SK-N-SH (cell line): ENCODE measurements around the gene RPS6KC1. TPM values are rescaled to one million over a fixed set of nuclear protein-coding genes. Genes with fewer than 3 reads are reported as not detected.

ENCODE experiments used
- CTCF ChIA-PET: fragments of 300-600, 350-600 bp; formaldehyde crosslinking; extraction: SDS; loops from one replicate; lab custom pipeline; 2021; lab: Yijun Ruan, JAX
- POLR2A ChIA-PET: fragments of 350-600 bp; sonication (Branson Sonifier 250); formaldehyde crosslinking; extraction: SDS; loops from one replicate; lab custom pipeline; 2020; ENCODE audit warnings: antibody characterized with exemption, inconsistent platforms; lab: Yijun Ruan, JAX
- DNase-seq: peaks from one replicate; pipeline ENCODE4 v3.0.0; 2012
- H2AFZ ChIP-seq: fragments of 200-600 bp; sonication (generic); 2 replicates; pipeline ENCODE4 v1.8.1; 2016; ENCODE audit warnings: antibody characterized with exemption, mild to moderate bottlenecking, low read depth
- H3F3A ChIP-seq: fragments of 200-600 bp; sonication (generic); replicated peaks from 2 replicates; pipeline ENCODE3; 2016; ENCODE audit warnings: antibody characterized with exemption, mild to moderate bottlenecking; ENCODE audit not compliant: insufficient read depth
- H3K27ac ChIP-seq, 2 experiments: fragments of 200-500 bp in 1 of 2; fragments of 200-600 bp in 1 of 2; sonication (Bioruptor generic) in 1 of 2; sonication (generic), shearing (Covaris generic) in 1 of 2; 2 replicates each; pipeline versions ENCODE4 v1.5.1 to v1.6.1; 2014 to 2016; ENCODE audit warnings: low read depth in 2 of 2, inconsistent platforms in 1 of 2, low read length in 1 of 2, mild to moderate bottlenecking in 1 of 2, mixed read lengths in 1 of 2
- H3K27me3 ChIP-seq: fragments of 200-600 bp; sonication (generic), shearing (Covaris generic); 2 replicates; pipeline ENCODE4 v1.6.1; 2016; ENCODE audit warnings: mixed run types; ENCODE audit not compliant: insufficient read depth
- H3K36me3 ChIP-seq, 2 experiments: fragments of 200-500 bp in 1 of 2; fragments of 200-600 bp in 1 of 2; sonication (Bioruptor generic) in 1 of 2; sonication (generic) in 1 of 2; replicated peaks in 1 of 2; 2 replicates each; pipeline versions ENCODE3 to v1.5.1; 2014 to 2016; ENCODE audit warnings: low read length in 1 of 2, mild to moderate bottlenecking in 1 of 2; ENCODE audit not compliant: insufficient read depth in 2 of 2, control insufficient read depth in 1 of 2
- H3K4me1 ChIP-seq, 2 experiments: fragments of 200-500 bp in 1 of 2; fragments of 200-600 bp in 1 of 2; sonication (Bioruptor generic) in 1 of 2; sonication (generic), shearing (Covaris generic) in 1 of 2; 2 replicates each; pipeline versions ENCODE4 v1.5.1 to v1.6.1; 2014 to 2016; ENCODE audit warnings: low read depth in 1 of 2, low read length in 1 of 2, mixed run types in 1 of 2; ENCODE audit not compliant: insufficient read depth in 2 of 2, control insufficient read depth in 1 of 2
- H3K4me2 ChIP-seq: fragments of 200-600 bp; sonication (generic), shearing (Covaris generic); 2 replicates; pipeline ENCODE4 v1.6.1; 2017; ENCODE audit warnings: mixed run types
- H3K4me3 ChIP-seq, 2 experiments: fragments of 200-500 bp in 1 of 2; fragments of 200-600 bp in 1 of 2; sonication (Bioruptor generic) in 1 of 2; sonication (generic), shearing (Covaris generic) in 1 of 2; 2 replicates each; pipeline versions ENCODE4 v1.5.1 to v1.8.1; 2014 to 2016; ENCODE audit warnings: low read depth in 2 of 2, inconsistent platforms in 1 of 2, low read length in 1 of 2, mild to moderate bottlenecking in 1 of 2, mixed read lengths in 1 of 2, moderate library complexity in 1 of 2
- H3K79me2 ChIP-seq: fragments of 200-600 bp; sonication (generic); 2 replicates; pipeline ENCODE4 v1.8.1; 2017; ENCODE audit warnings: mild to moderate bottlenecking; ENCODE audit not compliant: insufficient read depth
- H3K9ac ChIP-seq: fragments of 200-600 bp; sonication (generic); 2 replicates; pipeline ENCODE4 v1.6.1; 2017; ENCODE audit warnings: mixed run types
- H3K9me2 ChIP-seq: fragments of 200-600 bp; sonication (generic); 2 replicates; pipeline ENCODE4 v1.6.1; 2017; ENCODE audit warnings: mixed run types
- H3K9me3 ChIP-seq: fragments of 200-600 bp; sonication (generic); 2 replicates; pipeline ENCODE4 v1.6.1; 2017; ENCODE audit warnings: mixed run types, mild to moderate bottlenecking, moderate library complexity
- H4K20me1 ChIP-seq: fragments of 200-600 bp; sonication (generic); 2 replicates; pipeline ENCODE4 v1.6.1; 2017; ENCODE audit warnings: mild to moderate bottlenecking, mixed run types; ENCODE audit not compliant: insufficient read depth
- CHD2 ChIP-seq: fragments of 150-350 bp; IDR thresholded peaks from 2 replicates; pipeline ENCODE4 v1.6.1; 2018; ENCODE audit warnings: low read length; ENCODE audit not compliant: partially characterized antibody
- CTCF ChIP-seq: fragments of 200-600 bp; sonication (generic); IDR thresholded peaks from 2 replicates; pipeline ENCODE4 v1.6.1; 2017; ENCODE audit warnings: antibody characterized with exemption, mild to moderate bottlenecking, moderate library complexity
- ELF1 ChIP-seq: IDR thresholded peaks from 2 replicates; pipeline ENCODE4 v1.4.0; 2012
- EZH2phosphoT487 ChIP-seq: fragments of 200-600 bp; sonication (generic); IDR thresholded peaks from 2 replicates; pipeline ENCODE4 v1.6.1; 2017; ENCODE audit warnings: low read depth, mixed run types, mild to moderate bottlenecking, antibody characterized with exemption, moderate library complexity, borderline replicate concordance
- FOXJ3 ChIP-seq: sonication (generic); formaldehyde crosslinking; IDR thresholded peaks from 2 replicates; pipeline ENCODE4 v1.5.1; 2020; ENCODE audit warnings: mild to moderate bottlenecking, missing genetic modification reagents
- FOXM1 ChIP-seq: IDR thresholded peaks from 2 replicates; pipeline ENCODE4 v1.4.0; 2012; ENCODE audit warnings: low read depth, mild to moderate bottlenecking
- GABPA ChIP-seq: IDR thresholded peaks from 2 replicates; pipeline ENCODE4 v1.4.0; 2012; ENCODE audit warnings: low read depth, mild to moderate bottlenecking
- GATA2 ChIP-seq: sonication (generic); formaldehyde crosslinking; IDR thresholded peaks from 2 replicates; pipeline ENCODE4 v1.5.0; 2020; ENCODE audit warnings: mild to moderate bottlenecking, missing genetic modification reagents
- IRF3 ChIP-seq: fragments of 150-350 bp; IDR thresholded peaks from 2 replicates; pipeline ENCODE4 v1.6.1; 2016; ENCODE audit warnings: mild to moderate bottlenecking, low read depth, low read length
- JUND ChIP-seq: IDR thresholded peaks from 2 replicates; pipeline ENCODE4 v1.4.0; 2012
- MAX ChIP-seq: IDR thresholded peaks from 2 replicates; pipeline ENCODE4 v1.4.0; 2012; ENCODE audit warnings: low read depth
- NRF1 ChIP-seq: IDR thresholded peaks from 2 replicates; pipeline ENCODE4 v1.6.1; 2012; ENCODE audit warnings: low read depth, mild to moderate bottlenecking, low read length
- PBX3 ChIP-seq: IDR thresholded peaks from 2 replicates; pipeline ENCODE4; 2012
- POLR2AphosphoS5 ChIP-seq: IDR thresholded peaks from 2 replicates; pipeline ENCODE4 v1.6.1; 2012; ENCODE audit warnings: low read depth, low read length
- RCOR1 ChIP-seq: fragments of 150-350 bp; IDR thresholded peaks from 2 replicates; pipeline ENCODE4 v1.6.1; 2017; ENCODE audit warnings: antibody characterized with exemption, low read length
- REST ChIP-seq: IDR thresholded peaks from 2 replicates; pipeline ENCODE4 v1.6.1; 2012; ENCODE audit warnings: mild to moderate bottlenecking, low read depth, low read length, moderate library complexity
- RFX5 ChIP-seq: IDR thresholded peaks from 2 replicates; pipeline ENCODE4 v1.6.1; 2012; ENCODE audit warnings: mild to moderate bottlenecking, improper control_type of control experiment, low read length
- RXRA ChIP-seq: IDR thresholded peaks from 2 replicates; pipeline ENCODE4 v1.4.0; 2012; ENCODE audit warnings: low read depth, mild to moderate bottlenecking, borderline replicate concordance
- TAF1 ChIP-seq: IDR thresholded peaks from 2 replicates; pipeline ENCODE4 v1.6.1; 2012; ENCODE audit warnings: low read depth, mild to moderate bottlenecking, low read length, moderate library complexity, borderline replicate concordance
- TCF12 ChIP-seq: IDR thresholded peaks from 2 replicates; pipeline ENCODE4 v1.4.0; 2012
- TEAD4 ChIP-seq: IDR thresholded peaks from 2 replicates; pipeline ENCODE4 v1.4.0; 2012; ENCODE audit warnings: mild to moderate bottlenecking, borderline replicate concordance; ENCODE audit not compliant: insufficient read depth
- USF1 ChIP-seq: IDR thresholded peaks from 2 replicates; pipeline ENCODE4 v1.4.0; 2012; ENCODE audit warnings: low read depth, borderline replicate concordance
- USF2 ChIP-seq: fragments of 150-350 bp; IDR thresholded peaks from 2 replicates; pipeline ENCODE4 v1.6.1; 2017; ENCODE audit warnings: antibody characterized with exemption, low read length, low read depth, borderline replicate concordance
- YY1 ChIP-seq: IDR thresholded peaks from 2 replicates; pipeline ENCODE4 v1.4.0; 2012; ENCODE audit warnings: low read depth, mild to moderate bottlenecking
- WGBS: methylation state at CpG from one replicate; pipeline ENCODE4 v1.1.6; 2017; ENCODE audit warnings: low lambda C conversion rate; 5-methylcytosine and 5-hydroxymethylcytosine counted together
- polyA plus RNA-seq, 3 experiments: library from polyadenylated mRNA; depleted of rRNA; stranded (reverse); fragments of >200 nt; gene quantifications; 2 replicates each; pipeline ENCODE4 v1.2.3, GENCODE V29; 2012

RPS6KC1 gene
- polyA plus RNA-seq, 1 of the 3 experiments (the other 2 are of a cell fraction) = 7.8 TPM

GRCh38 chr1:213123536-213123935 is 72.5 kb downstream of the RPS6KC1 start:
- H3K4me3 ChIP-seq = no peak overlapping the region
- 63% methylated on average over 2 of the region's 2 CpGs for WGBS
- H2AFZ ChIP-seq = no peak overlapping the region
- peak overlapping the region; percentile 29; the same call in 1 of the 2 replicates for H3K4me2 ChIP-seq
- peaks cover 33% of the 10 kb centered on the region for H3K79me2 ChIP-seq
- peaks cover 12 to 14% of the 10 kb centered on the region in 2 experiments for H3K36me3 ChIP-seq
- H3K27ac ChIP-seq = peak overlapping the region in 1 of 2 experiments; percentile 38; a peak in 2 of 4 replicates
- ChIA-PET POLR2A (no interaction called here), CTCF (interaction anchor here (0.9 to 4.1 kb wide), 17 partner anchors 11 to 1205 kb away, joined by 3 to 31 read pairs (median 5); no protein-coding TSS in a partner anchor)
- no peaks in the 10 kb centered on the region for H3K9me3 ChIP-seq
- DNase-seq = no peak
- H3K27me3 ChIP-seq = no peaks in the 10 kb centered on the region
- H3F3A ChIP-seq = peaks cover 20% of the 10 kb centered on the region
- peaks cover 4 to 16% of the 10 kb centered on the region in 2 experiments; a peak in 3 of 4 replicates for H3K4me1 ChIP-seq
- H3K9ac ChIP-seq = no peak overlapping the region
- H3K9me2 ChIP-seq = no peaks in the 10 kb centered on the region
- peaks cover 4% of the 10 kb centered on the region for H4K20me1 ChIP-seq
- no peak for TF ChIP-seq NRF1
- TF ChIP-seq REST = no peak
- TF ChIP-seq GATA2 (CRISPR knock-in tag) = no peak
- TF ChIP-seq CHD2 = no peak
- TF ChIP-seq TCF12 = peak; percentile 51
- no peak for TF ChIP-seq YY1
- TF ChIP-seq USF2 = no peak
- TF ChIP-seq USF1 = no peak
- no peak for TF ChIP-seq EZH2phosphoT487
- TF ChIP-seq RFX5 = no peak
- TF ChIP-seq RCOR1 = no peak
- TF ChIP-seq RXRA = peak; percentile 33; the same call in 1 of the 2 replicates
- TF ChIP-seq TEAD4 = 0 out of 2 replicates have a peak, but pooled peaks have one; percentile 30
- TF ChIP-seq IRF3 = no peak
- TF ChIP-seq POLR2AphosphoS5 = no peak
- no peak for TF ChIP-seq MAX
- TF ChIP-seq PBX3 = no peak
- no peak for TF ChIP-seq TAF1
- no peak for TF ChIP-seq FOXJ3 (CRISPR knock-in tag)
- TF ChIP-seq JUND = peak; percentile 79
- TF ChIP-seq FOXM1 = no peak
- no peak for TF ChIP-seq ELF1
- no peak for TF ChIP-seq GABPA
- TF ChIP-seq CTCF = no peak
